Stimulated activated CD4-positive, alpha-beta T cell treated with anti-CD3 and anti-CD28 coated beads, Interleukin-1b, Interleukin-23, amount 100 ng/mL, for 1 hour (primary cell): Measurements from ENCODE around the gene GBP2.

Experiments used
- DNase-seq, 2 donors: peaks; one replicate each; pipeline ENCODE4 v3.0.0-alpha.2; 2020; ENCODE audit warnings: low read depth in 2 of 2

The GBP2 gene

DNA sequence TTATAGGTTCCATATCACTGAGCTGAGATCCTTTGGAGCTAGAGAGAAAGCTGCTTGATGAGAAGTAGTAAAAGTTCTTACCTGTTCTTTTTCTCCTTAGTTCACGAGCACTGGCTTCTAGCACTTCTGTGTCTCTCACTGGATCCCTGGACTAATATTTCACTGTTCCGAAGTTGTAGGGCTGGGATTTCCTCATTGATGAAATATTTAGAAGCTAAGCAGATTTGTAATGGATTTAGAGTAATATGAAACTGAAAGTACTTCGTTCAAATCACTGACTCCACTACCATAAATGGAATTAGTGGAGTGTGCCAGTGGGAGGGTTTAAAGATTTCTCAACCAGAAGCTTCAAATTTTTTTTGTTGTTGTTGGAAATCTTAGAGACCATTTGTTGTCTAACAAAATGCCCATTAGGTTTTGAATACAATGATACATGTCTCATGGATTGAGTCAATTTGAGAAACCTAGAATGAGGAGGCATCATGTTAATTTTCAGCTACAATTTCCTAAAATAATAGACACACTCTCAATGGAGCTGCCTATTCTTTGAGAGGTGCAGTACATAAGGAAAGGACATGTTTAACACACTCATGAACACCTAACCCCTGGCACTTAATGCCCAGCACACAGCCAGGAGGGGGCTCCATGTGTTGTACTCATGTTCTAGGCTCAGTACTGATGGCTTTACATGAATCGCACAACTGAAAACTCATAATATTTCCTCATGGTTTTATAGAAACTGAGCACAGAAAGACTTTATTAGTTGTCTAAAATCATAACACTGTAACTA lies 60.6 kb downstream of the GBP2 start, which contains the start of gene GBP1:
Gene GBP1 (minus strand): TSS at position 130 of the 790 bp plus-strand sequence. CDS start 1,974 bp downstream, outside the sequence.
- DNase-seq = no peak

DNA sequence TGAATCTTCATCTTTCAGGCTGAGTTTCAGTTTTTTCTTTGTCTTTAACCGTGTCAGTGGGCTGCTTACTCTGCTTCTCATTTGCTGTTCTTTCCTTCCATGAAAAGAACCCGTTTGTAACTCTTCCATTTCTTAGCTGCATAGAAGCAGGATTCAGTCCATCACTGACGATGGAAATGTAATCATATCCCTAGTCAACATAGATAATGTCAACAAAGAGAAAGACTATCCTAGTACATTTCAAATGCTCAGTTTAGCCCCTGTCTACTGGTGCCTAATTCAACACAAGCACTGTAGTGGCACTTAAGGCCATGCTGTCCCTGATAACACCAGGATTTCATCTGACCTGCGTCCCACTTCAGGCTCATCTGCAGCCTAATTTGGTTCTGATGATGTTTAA lies 61.3 kb downstream of the GBP2 start:
- no peak for DNase-seq

DNA sequence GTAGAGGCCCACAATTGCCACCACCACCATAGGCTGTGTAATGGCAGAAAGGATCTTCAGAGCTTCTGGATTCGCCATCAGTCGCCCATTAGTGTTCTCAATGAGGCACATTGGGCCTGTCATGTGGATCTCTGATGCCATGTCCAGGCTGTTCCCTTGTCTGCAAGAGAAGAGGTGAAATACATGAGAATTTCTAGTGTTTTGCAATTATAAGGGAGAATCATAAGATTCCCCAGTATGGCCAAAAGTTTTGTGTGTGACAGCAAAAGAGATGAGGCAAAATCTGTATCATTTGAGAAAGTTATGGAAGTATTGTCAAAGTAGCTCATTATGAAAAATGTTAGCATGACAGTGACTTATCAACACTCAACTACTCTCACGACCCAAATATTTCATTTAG lies 62.8 kb downstream of the GBP2 start:
- no peak for DNase-seq

DNA sequence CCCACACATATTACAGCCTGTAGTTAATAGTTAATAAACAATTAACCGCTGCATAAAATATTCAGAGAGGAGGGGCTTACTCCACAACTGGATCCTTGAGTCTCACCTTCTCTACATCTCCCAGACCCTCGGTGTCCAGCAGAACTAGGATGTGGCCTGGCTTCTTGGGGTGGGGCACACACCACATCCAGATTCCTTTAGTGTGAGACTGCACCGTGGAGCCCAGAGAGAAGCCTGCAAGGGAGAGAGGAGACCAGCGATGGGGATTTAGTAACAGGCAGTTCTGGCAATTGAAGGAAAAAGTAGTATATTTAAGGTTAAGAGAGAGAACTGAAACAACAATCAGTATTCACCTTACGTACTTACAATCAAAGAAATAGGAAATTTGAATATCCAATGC lies 65.8 kb downstream of the GBP2 start:
- DNase-seq = no peak
